ENCODE results near the gene ASF1A.

Gene ASF1A

DNA sequence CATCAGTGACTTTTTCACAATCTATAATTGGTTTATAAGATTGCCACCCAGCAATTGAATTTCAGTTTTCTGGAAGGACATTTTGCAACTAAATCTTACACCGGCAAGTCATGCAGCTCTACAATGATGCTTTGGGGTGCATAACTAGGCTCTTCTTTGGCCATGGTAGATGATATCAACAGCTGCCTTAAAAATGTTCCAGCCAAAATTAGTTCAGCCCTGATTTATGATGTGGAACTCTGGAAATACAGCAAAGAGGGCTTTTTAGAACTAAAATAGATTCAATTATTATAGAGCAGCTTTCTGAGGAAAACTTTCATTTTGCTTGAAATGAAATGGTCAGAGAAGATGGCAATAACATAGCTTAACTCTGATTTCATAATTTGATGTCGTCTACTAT is 59.4 kb downstream of the ASF1A start:
- no peak overlapping the region for H3K4me3 ChIP-seq (ENCODE audit: low read depth, low read length)
- TF ChIP-seq POLR2A (IDR thresholded peaks at IDR 0.05; ENCODE audit: extremely low read depth, insufficient read length), result no peak
- TF ChIP-seq MYC (IDR thresholded peaks at IDR 0.05; ENCODE audit: low read depth, low read length), result no peak
- no peak for DNase-seq (ENCODE audit: low read depth)

Measured in NB4 (cell line).